Keratinocyte (primary cell): ENCODE data around the gene MAGI1. TPM values are rescaled to one million over a fixed set of nuclear protein-coding genes. Genes with fewer than 3 reads are reported as not detected.

Source experiments
- DNase-seq: peaks from one replicate; pipeline ENCODE4 v3.0.0-alpha.2; 2011; ENCODE audit warnings: low read depth, missing footprints, low spot score
- FAIRE-seq: peaks from 2 replicates; lab custom pipeline; 2011; peaks lifted over from hg19 to GRCh38; lab: Jason Lieb, UNC
- H2AFZ ChIP-seq: 2 replicates; pipeline ENCODE4 v1.6.0; 2012; ENCODE audit warnings: low read length, control low read depth, inconsistent platforms; ENCODE audit not compliant: control insufficient read depth
- H3K27ac ChIP-seq: 2 replicates; pipeline ENCODE4 v1.5.1; 2011; ENCODE audit warnings: low read length; ENCODE audit not compliant: control insufficient read depth, insufficient read depth
- H3K27me3 ChIP-seq: 3 replicates; pipeline ENCODE4 v1.6.0; 2011; ENCODE audit warnings: low read length; ENCODE audit not compliant: control insufficient read depth, insufficient read depth; ENCODE audit errors: extremely low read depth
- H3K36me3 ChIP-seq, 2 experiments: 2 replicates in 1 of 2; 3 replicates in 1 of 2; pipeline ENCODE4 v1.5.1; 2011; ENCODE audit warnings: low read length in 2 of 2, mild to moderate bottlenecking in 1 of 2; ENCODE audit not compliant: control insufficient read depth in 2 of 2, insufficient read depth in 2 of 2; ENCODE audit errors: extremely low read depth in 1 of 2
- H3K4me1 ChIP-seq: 3 replicates; pipeline ENCODE4 v1.5.1; 2011; ENCODE audit warnings: low read length; ENCODE audit not compliant: control insufficient read depth, insufficient read depth; ENCODE audit errors: extremely low read depth
- H3K4me2 ChIP-seq: 3 replicates; pipeline ENCODE4 v1.6.0; 2011; ENCODE audit warnings: low read depth, low read length; ENCODE audit not compliant: control insufficient read depth, insufficient read depth; ENCODE audit errors: extremely low read depth
- H3K4me3 ChIP-seq, 3 experiments: fragments of 200-600 bp in 1 of 3; sonication (generic) in 1 of 3; 2 replicates in 2 of 3; 3 replicates in 1 of 3; pipeline ENCODE4 v1.5.1; 2011 to 2016; ENCODE audit warnings: low read length in 3 of 3, mild to moderate bottlenecking in 3 of 3, control low read depth in 2 of 3, inconsistent platforms in 1 of 3, low read depth in 1 of 3, mixed read lengths in 1 of 3, mixed run types in 1 of 3, moderate library complexity in 1 of 3; ENCODE audit not compliant: control insufficient read depth in 2 of 3, insufficient read depth in 2 of 3; ENCODE audit errors: extremely low read depth in 1 of 3
- H3K79me2 ChIP-seq: 2 replicates; pipeline ENCODE4 v1.6.0; 2012; ENCODE audit warnings: low read length; ENCODE audit not compliant: control insufficient read depth, insufficient read depth
- H3K9ac ChIP-seq: 3 replicates; pipeline ENCODE4 v1.6.0; 2011; ENCODE audit warnings: low read length; ENCODE audit not compliant: control insufficient read depth, insufficient read depth; ENCODE audit errors: extremely low read depth
- H3K9me1 ChIP-seq: 3 replicates; pipeline ENCODE4 v1.6.0; 2011; ENCODE audit warnings: low read length; ENCODE audit not compliant: control insufficient read depth, insufficient read depth; ENCODE audit errors: extremely low read depth
- H3K9me3 ChIP-seq: 2 replicates; pipeline ENCODE4 v1.5.1; 2012; ENCODE audit warnings: low read depth, low read length; ENCODE audit not compliant: control insufficient read depth
- H4K20me1 ChIP-seq: 3 replicates; pipeline ENCODE4 v1.6.0; 2011; ENCODE audit warnings: low read length; ENCODE audit not compliant: control insufficient read depth, insufficient read depth; ENCODE audit errors: extremely low read depth
- EZH2 ChIP-seq: IDR thresholded peaks from one replicate; pipeline ENCODE4 v1.6.1; 2012; ENCODE audit warnings: inconsistent platforms, mild to moderate bottlenecking, low read length, moderate library complexity
- dilution Hi-C: fragments of 300-500 bp; cut with MboI; formaldehyde crosslinking; loops from one replicate; pipeline ENCODE4 v1.7.0; 2020; ENCODE audit warnings: low sequenced_read_pairs; ENCODE audit not compliant: extremely low pct_ligation_motif_present
- polyA plus RNA-seq, 5 experiments: library from polyadenylated mRNA; depleted of rRNA in 3 of 5; stranded (reverse) in 3 of 5; stranded (forward) in 1 of 5; unstranded in 1 of 5; fragments of >200 nt; gene quantifications; 1 replicate in 1 of 5; 2 replicates in 3 of 5; 3 replicates in 1 of 5; pipeline versions ENCODE4 v1.2.1 to v1.2.3, GENCODE V29; 2011 to 2012; ENCODE audit warnings: missing spikeins in 2 of 5, low read depth in 1 of 5, low replicate concordance in 1 of 5
- TF ChIP-seq, protein P1 (sequence below), 3 experiments: IDR thresholded peaks in 1 of 3; conservative IDR thresholded peaks in 1 of 3; optimal IDR thresholded peaks in 1 of 3; 2 replicates in 2 of 3; 3 replicates in 1 of 3; pipeline versions ENCODE3 to v1.5.1; 2011; ENCODE audit warnings: low read length in 3 of 3, mild to moderate bottlenecking in 3 of 3, moderate library complexity in 2 of 3, control low read depth in 1 of 3, inconsistent platforms in 1 of 3; ENCODE audit not compliant: insufficient read depth in 2 of 3; ENCODE audit errors: extremely low read depth in 1 of 3

Gene MAGI1
- polyA plus RNA-seq, 1 donor (not counting 4 experiments of a cell fraction or from before 2014, with no cell fraction given) = 10.9 TPM

DNA sequence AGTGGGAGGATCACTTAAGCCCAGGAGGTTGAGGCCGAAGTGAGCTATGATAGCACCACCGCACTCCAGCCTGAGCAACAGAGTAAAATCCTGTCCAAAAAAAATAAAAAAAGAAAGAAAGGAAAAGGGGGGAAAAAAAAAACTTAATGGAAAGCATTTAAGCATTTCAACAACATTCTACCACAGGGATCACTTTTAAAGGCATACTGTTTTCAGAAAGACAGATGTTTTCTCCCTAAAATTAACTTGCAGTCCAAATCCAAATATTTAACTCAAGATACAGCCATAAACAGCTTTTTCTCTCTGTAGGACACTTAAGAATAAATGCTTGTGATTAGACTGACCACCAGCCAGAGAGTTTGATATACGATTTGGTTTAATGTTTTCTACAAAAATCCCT lies 141.0 kb downstream of the MAGI1 start:
- no peak overlapping the region for H3K27ac ChIP-seq
- FAIRE-seq (no peak), DNase-seq (no peak)
- H3K9ac ChIP-seq = no peak overlapping the region
- H3K9me3 ChIP-seq = no peaks in the 10 kb centered on the region
- H3K36me3 ChIP-seq = no peaks in the 10 kb centered on the region
- dilution Hi-C loops = no loop called here
- H3K27me3 ChIP-seq = no peaks in the 10 kb centered on the region
- no peak overlapping the region for H3K4me3 ChIP-seq
- H3K4me1 ChIP-seq = peaks cover 42% of the 10 kb centered on the region
- H3K4me2 ChIP-seq = no peak overlapping the region
- H3K9me1 ChIP-seq = no peaks in the 10 kb centered on the region
- peaks cover 8% of the 10 kb centered on the region for H3K79me2 ChIP-seq
- no peak for TF ChIP-seq EZH2
- TF ChIP-seq, protein P1, sequence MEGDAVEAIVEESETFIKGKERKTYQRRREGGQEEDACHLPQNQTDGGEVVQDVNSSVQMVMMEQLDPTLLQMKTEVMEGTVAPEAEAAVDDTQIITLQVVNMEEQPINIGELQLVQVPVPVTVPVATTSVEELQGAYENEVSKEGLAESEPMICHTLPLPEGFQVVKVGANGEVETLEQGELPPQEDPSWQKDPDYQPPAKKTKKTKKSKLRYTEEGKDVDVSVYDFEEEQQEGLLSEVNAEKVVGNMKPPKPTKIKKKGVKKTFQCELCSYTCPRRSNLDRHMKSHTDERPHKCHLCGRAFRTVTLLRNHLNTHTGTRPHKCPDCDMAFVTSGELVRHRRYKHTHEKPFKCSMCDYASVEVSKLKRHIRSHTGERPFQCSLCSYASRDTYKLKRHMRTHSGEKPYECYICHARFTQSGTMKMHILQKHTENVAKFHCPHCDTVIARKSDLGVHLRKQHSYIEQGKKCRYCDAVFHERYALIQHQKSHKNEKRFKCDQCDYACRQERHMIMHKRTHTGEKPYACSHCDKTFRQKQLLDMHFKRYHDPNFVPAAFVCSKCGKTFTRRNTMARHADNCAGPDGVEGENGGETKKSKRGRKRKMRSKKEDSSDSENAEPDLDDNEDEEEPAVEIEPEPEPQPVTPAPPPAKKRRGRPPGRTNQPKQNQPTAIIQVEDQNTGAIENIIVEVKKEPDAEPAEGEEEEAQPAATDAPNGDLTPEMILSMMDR (optimal IDR thresholded peaks at IDR 0.05 in 1 of 3, IDR thresholded peaks at IDR 0.05 in 1 of 3, conservative IDR thresholded peaks at IDR 0.05 in 1 of 3; ENCODE audit: extremely low read depth in 1 of 3, insufficient read depth in 2 of 3, low read length in 3 of 3) = no peak
- no peaks in the 10 kb centered on the region for H4K20me1 ChIP-seq
- H2AFZ ChIP-seq = no peak overlapping the region

DNA sequence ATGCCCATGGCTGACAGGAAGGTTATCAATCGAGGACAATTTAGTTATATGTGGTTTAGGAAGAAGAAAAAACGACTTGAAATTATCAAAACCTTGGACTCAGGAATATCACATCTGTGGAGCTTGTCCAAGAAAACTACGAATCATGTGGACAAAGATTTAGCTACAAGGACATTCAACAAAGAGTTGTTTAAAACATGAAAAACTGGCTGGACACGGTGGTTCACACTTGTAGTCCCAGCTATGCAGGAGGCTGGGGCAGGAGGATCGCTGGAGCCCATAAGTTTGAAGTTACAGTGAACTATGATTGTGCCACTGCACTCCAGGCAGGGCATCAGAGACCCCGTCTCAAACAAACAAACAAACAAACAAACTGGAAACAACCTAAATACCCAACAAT lies 142.4 kb downstream of the MAGI1 start:
- H3K9me1 ChIP-seq = no peaks in the 10 kb centered on the region
- H3K9me3 ChIP-seq = no peaks in the 10 kb centered on the region
- no peak overlapping the region for H3K27ac ChIP-seq
- FAIRE-seq = no peak
- H3K4me3 ChIP-seq = no peak overlapping the region
- no peak overlapping the region for H3K4me2 ChIP-seq
- peaks cover 29% of the 10 kb centered on the region for H3K4me1 ChIP-seq
- no peaks in the 10 kb centered on the region for H3K36me3 ChIP-seq
- no peak overlapping the region for H3K9ac ChIP-seq
- no peak overlapping the region for H2AFZ ChIP-seq
- no peaks in the 10 kb centered on the region for H4K20me1 ChIP-seq
- dilution Hi-C loops = no loop called here
- no peak for DNase-seq
- no peaks in the 10 kb centered on the region for H3K27me3 ChIP-seq
- H3K79me2 ChIP-seq = peaks cover 10% of the 10 kb centered on the region
- TF ChIP-seq EZH2 = no peak
- TF ChIP-seq, protein P1 (optimal IDR thresholded peaks at IDR 0.05 in 1 of 3, IDR thresholded peaks at IDR 0.05 in 1 of 3, conservative IDR thresholded peaks at IDR 0.05 in 1 of 3; ENCODE audit: extremely low read depth in 1 of 3, insufficient read depth in 2 of 3, low read length in 3 of 3) = no peak
